Epithelial cell of proximal tubule (primary cell): ENCODE measurements around the gene RAET1E. TPM values are rescaled to one million over a fixed set of nuclear protein-coding genes. Genes with fewer than 3 reads are reported as not detected.

ENCODE experiments used
- DNase-seq: peaks from one replicate; pipeline ENCODE4 v3.0.0-alpha.2; 2011; ENCODE audit warnings: low read depth
- H3K4me3 ChIP-seq: 2 replicates; pipeline ENCODE4 v1.5.1; 2011; ENCODE audit warnings: low read depth, mild to moderate bottlenecking, low read length
- total RNA-seq: library from RNA; depleted of rRNA; stranded (reverse); fragments of >200 nt; gene quantifications from 2 replicates; pipeline ENCODE4 v1.2.3, GENCODE V29; 2015
- TF ChIP-seq, protein P1 (sequence below): conservative IDR thresholded peaks from 2 replicates; pipeline ENCODE4 v1.5.1; 2012; ENCODE audit warnings: low read depth, mild to moderate bottlenecking, low read length

Gene RAET1E
- total RNA-seq, 1 donor from 2014 or later, result not detected

DNA sequence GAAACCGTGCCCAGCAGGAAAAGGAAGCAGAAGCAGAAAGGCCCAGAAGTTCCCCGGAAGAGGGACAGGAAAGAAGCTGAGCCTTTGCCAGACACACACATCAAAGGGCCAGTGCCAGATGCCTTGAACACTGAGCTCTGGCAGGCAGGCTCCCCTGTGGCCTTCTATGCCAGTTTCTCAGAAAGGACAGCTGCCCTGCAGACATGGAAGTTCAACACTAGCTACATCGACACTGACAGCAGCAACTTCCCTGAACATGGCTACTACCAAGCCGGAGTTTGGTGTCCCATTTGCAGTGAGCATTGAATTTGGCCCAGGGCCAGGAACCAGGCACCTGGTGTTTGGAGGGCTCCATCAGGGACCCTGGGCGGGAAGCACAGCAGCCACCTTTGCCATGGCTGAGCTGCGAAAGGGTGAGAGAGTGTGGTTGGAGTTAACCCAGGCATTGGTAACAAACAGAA lies 8.0 kb upstream of the RAET1E start:
- no peak for DNase-seq
- TF ChIP-seq, protein P1, sequence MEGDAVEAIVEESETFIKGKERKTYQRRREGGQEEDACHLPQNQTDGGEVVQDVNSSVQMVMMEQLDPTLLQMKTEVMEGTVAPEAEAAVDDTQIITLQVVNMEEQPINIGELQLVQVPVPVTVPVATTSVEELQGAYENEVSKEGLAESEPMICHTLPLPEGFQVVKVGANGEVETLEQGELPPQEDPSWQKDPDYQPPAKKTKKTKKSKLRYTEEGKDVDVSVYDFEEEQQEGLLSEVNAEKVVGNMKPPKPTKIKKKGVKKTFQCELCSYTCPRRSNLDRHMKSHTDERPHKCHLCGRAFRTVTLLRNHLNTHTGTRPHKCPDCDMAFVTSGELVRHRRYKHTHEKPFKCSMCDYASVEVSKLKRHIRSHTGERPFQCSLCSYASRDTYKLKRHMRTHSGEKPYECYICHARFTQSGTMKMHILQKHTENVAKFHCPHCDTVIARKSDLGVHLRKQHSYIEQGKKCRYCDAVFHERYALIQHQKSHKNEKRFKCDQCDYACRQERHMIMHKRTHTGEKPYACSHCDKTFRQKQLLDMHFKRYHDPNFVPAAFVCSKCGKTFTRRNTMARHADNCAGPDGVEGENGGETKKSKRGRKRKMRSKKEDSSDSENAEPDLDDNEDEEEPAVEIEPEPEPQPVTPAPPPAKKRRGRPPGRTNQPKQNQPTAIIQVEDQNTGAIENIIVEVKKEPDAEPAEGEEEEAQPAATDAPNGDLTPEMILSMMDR, result no peak
- no peak overlapping the region for H3K4me3 ChIP-seq

DNA sequence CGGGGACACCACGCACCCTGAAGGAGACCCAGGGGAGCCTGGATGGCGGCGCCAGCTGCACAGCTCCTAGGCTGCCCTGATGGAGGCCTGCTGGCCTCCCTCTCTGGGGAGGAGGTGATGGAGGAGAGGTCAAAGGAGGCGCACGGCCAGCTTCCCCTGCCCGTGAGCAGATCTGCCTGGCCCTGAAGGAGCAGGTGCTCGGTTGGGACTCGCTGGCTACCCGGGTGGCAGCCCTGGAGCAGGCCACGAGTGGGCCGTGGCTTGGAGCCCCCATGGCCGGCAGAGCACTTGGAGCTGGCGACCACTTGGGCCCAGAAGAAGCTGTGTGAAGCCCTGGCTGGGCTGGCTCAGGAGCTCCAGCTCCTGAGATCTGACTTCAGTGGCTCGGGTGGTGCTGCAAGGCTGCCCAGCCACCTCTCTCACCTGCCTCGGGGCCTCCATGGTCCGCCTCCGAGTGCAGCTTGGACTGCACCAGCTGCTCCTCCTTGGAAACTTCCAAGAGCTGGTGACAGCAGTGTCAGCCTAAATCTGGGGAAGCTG lies 7.5 kb upstream of the RAET1E start:
- TF ChIP-seq, protein P1, result no peak
- H3K4me3 ChIP-seq, result no peak overlapping the region

DNA sequence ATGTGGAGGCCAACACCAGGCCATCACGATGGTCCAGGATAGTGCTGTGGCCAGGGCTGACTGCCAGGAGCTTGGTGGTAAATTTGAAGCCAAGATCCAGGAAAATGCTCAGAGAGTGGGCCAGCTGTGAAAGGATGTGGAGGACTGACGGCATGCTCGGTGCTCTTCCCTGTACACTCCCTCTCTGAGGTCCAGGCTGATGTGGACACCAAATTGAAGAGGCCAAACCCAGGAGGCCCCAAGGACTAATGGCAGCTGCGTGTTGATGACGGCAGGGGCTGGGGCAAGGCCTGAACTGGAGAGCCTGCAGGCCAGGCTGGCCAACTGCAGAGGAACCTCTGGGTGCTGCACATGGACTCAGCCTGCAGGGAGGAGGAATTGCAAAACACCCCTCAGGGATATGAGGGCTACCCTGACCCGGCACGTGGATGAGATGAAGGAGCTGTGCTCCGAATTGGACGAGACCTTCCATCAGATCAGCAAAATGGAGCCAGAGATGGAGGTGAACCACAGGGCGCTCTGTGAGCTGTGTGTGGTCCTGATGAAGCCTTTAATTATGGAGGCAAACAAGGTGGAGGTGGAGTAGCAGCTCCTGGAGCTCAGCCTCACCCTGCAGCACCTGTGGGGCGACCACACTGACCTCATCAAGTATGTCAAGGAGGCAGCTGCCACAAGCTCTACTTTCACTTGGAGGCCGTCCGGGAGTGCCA lies 6.9 kb upstream of the RAET1E start:
- DNase-seq, result no peak
- TF ChIP-seq, protein P1, result no peak
- H3K4me3 ChIP-seq, result no peak overlapping the region

More for the DNA sequence above, 7.5 kb upstream of the RAET1E start:
- no peak for DNase-seq

DNA sequence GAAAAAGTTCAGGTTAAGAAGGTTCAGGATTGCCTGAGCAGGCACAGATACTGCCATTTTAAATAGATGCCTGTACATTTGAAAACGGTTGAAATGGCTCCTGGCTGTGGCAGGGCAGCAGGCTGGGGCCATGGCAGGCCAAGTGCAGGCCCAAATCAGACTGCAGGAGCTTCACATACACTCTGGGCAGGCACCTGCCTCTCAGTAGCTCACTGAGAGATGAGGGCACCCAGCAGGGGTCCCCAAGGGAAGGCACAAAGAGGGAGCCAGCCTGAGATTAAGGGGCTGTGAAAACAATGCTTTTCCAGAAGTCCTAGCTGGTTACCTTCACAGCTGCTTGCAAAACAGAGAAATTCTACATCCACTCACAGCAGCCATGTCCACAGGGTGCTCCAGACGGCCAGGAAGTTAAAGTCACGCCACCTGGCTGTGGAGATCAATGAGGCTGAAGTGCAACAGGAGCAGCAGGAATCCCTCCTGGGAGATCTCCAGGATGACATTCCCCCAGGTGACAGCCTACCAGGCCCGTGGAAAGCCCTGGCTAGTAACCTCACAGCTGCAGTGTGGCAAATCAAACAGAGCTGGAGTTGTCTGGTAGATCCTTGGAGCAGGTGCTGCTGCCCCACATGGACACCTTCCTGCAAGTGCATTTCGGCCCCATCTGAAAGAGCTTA lies 6.2 kb upstream of the RAET1E start:
- no peak overlapping the region for H3K4me3 ChIP-seq
- no peak for DNase-seq
- TF ChIP-seq, protein P1, result no peak

DNA sequence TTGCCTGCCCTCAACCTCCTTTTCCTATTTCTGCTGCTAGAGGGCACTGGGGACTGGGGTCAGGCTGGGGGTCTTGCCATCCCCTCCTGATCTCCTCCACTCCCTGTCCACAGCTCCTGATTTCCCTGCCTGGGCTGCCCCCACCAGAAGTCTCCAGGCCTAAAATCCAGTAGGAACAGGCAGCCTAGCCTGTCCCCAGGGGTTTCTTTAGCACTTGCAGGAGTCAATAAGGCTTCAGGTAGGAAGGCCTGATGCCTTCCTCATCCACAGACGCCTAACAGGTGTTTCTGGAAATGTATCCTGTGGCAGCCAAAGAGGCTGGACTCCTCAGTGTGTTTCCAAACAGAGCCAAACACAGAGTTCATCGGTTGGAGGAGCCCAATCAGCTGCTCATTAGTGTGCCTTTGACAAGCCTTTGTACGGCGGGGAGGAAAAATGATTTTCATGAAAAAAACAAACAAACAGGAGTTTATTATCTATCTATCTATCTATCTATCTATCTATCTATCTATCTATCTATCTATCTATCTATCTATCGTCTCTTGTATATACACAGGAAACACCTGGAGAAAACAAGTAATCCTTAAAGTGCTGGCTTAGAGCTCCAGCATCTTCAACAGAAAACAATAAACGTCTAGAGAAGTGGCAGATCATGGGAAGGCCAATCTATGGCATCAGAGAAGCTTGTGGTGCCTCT lies 3.7 kb upstream of the RAET1E start:
- TF ChIP-seq, protein P1, result no peak
- H3K4me3 ChIP-seq, result no peak overlapping the region
- no peak for DNase-seq

DNA sequence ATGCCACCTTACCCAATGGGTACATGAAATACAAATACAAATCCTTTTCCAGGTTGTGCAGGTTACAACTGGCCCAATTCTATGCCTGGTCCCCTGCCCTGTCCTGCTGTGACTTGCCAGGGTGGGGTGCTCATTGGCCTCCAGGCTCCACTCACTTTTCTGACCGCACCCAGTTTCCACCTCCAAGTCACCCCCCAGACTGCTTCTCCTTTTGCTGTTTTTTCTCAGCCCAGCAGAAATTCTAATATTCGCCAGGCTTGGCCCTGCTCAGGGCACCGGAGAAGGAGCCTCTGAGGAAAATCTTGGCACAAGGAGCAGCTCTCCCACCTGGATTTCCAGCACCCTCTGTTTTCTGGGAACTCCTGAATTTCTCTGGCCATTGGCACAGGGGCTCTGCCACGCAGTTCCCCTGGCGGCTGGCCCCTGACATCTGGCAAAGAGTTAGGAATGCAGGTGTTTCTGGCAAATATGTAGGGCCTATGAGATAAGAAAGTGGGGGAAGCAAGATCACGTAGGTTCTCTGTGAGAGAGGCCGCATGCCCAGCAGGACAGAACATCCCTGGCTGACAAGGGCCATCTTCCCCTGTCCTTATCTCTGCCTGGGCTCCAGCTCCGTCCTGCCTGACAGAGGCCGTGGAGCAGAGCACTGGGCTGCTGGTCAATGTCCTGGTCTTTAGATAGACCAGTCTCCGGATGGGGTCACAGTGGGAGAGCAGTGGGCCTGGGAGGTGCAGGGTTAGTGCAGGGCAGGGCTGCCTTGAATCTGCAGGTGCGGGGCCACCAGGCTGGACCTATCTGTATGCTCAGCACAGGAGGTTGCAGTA lies 2.9 kb upstream of the RAET1E start:
- DNase-seq, result no peak
- H3K4me3 ChIP-seq, result no peak overlapping the region
- TF ChIP-seq, protein P1, result no peak
